MCF 10A (cell line): ENCODE results near the gene CTU2. TPM values are rescaled to one million over a fixed set of nuclear protein-coding genes. Genes with fewer than 3 reads are reported as not detected.
A peak's percentile ranks its signal among the peaks of the same experiment; 100 is the strongest.

Source experiments
- BruUV-seq: library from RNA; stranded (reverse); fragments of 400-500 nt; replicated peaks from 2 replicates; lab custom pipeline; 2021; lab: Mats Ljungman, UMichigan
- CTCF ChIA-PET: fragments of 300-600 bp; sonication (Branson Sonifier 250); formaldehyde crosslinking; extraction: SDS; loops from one replicate; lab custom pipeline; 2021; ENCODE audit warnings: antibody characterized with exemption, inconsistent platforms; lab: Yijun Ruan, JAX
- POLR2A ChIA-PET: fragments of 300-600, 350-650 bp; sonication (Branson Sonifier 250); formaldehyde crosslinking; extraction: SDS; loops from one replicate; lab custom pipeline; 2020; ENCODE audit warnings: antibody characterized with exemption, inconsistent platforms; lab: Yijun Ruan, JAX
- DNase-seq: peaks from one replicate; pipeline ENCODE4 v3.0.0-alpha.2; 2018; ENCODE audit not compliant: unreplicated experiment
- H3K27ac Mint-ChIP-seq: one replicate; pipeline ENCODE4 v1.8.0; 2022; ENCODE audit warnings: mild to moderate bottlenecking, low read depth, mixed read lengths; ENCODE audit not compliant: unreplicated experiment
- H3K27me3 Mint-ChIP-seq: one replicate; pipeline ENCODE4 v1.8.0; 2022; ENCODE audit warnings: mixed read lengths; ENCODE audit not compliant: insufficient read depth, unreplicated experiment
- H3K36me3 Mint-ChIP-seq: one replicate; pipeline ENCODE4 v1.8.0; 2022; ENCODE audit warnings: mild to moderate bottlenecking, moderate library complexity, mixed read lengths; ENCODE audit not compliant: insufficient read depth, unreplicated experiment
- H3K4me1 Mint-ChIP-seq: one replicate; pipeline ENCODE4 v1.8.0; 2022; ENCODE audit warnings: mixed read lengths; ENCODE audit not compliant: insufficient read depth, unreplicated experiment
- H3K4me3 Mint-ChIP-seq: one replicate; pipeline ENCODE4 v1.8.0; 2022; ENCODE audit warnings: mild to moderate bottlenecking, moderate library complexity, mixed read lengths; ENCODE audit not compliant: unreplicated experiment
- H3K9me3 Mint-ChIP-seq: one replicate; pipeline ENCODE4 v1.8.0; 2022; ENCODE audit warnings: mixed read lengths; ENCODE audit not compliant: unreplicated experiment
- CTCF ChIP-seq: fragments of 200-600 bp; IDR thresholded peaks from one replicate; pipeline ENCODE4 v1.8.0; 2022; ENCODE audit warnings: antibody characterized with exemption, mild to moderate bottlenecking; ENCODE audit not compliant: unreplicated experiment
- intact Hi-C: fragments of 100-400 bp; cut with micrococcal nuclease; formaldehyde crosslinking; loops from 2 replicates; pipeline ENCODE4 v1.14.1; 2022
- total RNA-seq: library from RNA; stranded (reverse); gene quantifications from 2 replicates; pipeline ENCODE4 v1.2.3, GENCODE V29; 2022

The CTU2 gene
- total RNA-seq, 1 experiment from 2014 or later: 40.8 TPM

- no peak for DNase-seq
- H3K9me3 Mint-ChIP-seq: no peaks in the 10 kb centered on the region
- no peaks in the 10 kb centered on the region for H3K27me3 Mint-ChIP-seq
- no peak overlapping the region for H3K4me3 Mint-ChIP-seq
- peaks cover 6% of the 10 kb centered on the region for H3K36me3 Mint-ChIP-seq
- CTCF ChIA-PET: interaction anchor here (0.6 to 0.7 kb wide), 2 partner anchors 27 to 1078 kb away, joined by 3 read pairs; no protein-coding TSS in a partner anchor
- intact Hi-C loops: no loop called here
- no TSS peak for BruUV-seq
- POLR2A ChIA-PET: interaction anchor here (1.1 kb wide), 1 partner anchor 8 kb away, joined by 3 read pairs; no protein-coding TSS in a partner anchor
- no peaks in the 10 kb centered on the region for H3K4me1 Mint-ChIP-seq
- TF ChIP-seq CTCF: no peak
- no peak overlapping the region for H3K27ac Mint-ChIP-seq
These were observed 9.0 kb upstream of the CTU2 start for GRCh38 chr16:88697116-88697830.

GRCh38 chr16:88697831-88698615 is 8.3 kb upstream of the CTU2 start:
- Mint-ChIP-seq H3K27ac (no peak overlapping the region), H3K4me3 (no peak overlapping the region), H3K4me1 (no peaks in the 10 kb centered on the region), H3K9me3 (no peaks in the 10 kb centered on the region), H3K27me3 (no peaks in the 10 kb centered on the region), H3K36me3 (peaks cover 10% of the 10 kb centered on the region)
- TF ChIP-seq CTCF: peak; percentile 29
- BruUV-seq: no TSS peak
- no peak for DNase-seq
- POLR2A ChIA-PET: no interaction called here
- intact Hi-C loops: no loop called here
- CTCF ChIA-PET: no interaction called here

GRCh38 chr16:88698646-88699045 is 7.7 kb upstream of the CTU2 start:
- BruUV-seq: no TSS peak
- H3K27ac Mint-ChIP-seq: no peak overlapping the region

More at GRCh38 chr16:88698646-88699045, 7.7 kb upstream of the CTU2 start:
- Mint-ChIP-seq H3K4me3 (no peak overlapping the region), H3K27me3 (no peaks in the 10 kb centered on the region), H3K4me1 (no peaks in the 10 kb centered on the region), H3K9me3 (no peaks in the 10 kb centered on the region), H3K36me3 (peaks cover 10% of the 10 kb centered on the region)
- intact Hi-C loops: no loop called here
- no peak for DNase-seq
- ChIA-PET CTCF (no interaction called here), POLR2A (no interaction called here)
- TF ChIP-seq CTCF: no peak
